ENCODE data around the gene INPP5A. TPM values are rescaled to one million over a fixed set of nuclear protein-coding genes. Genes with fewer than 3 reads are reported as not detected.

The INPP5A gene
- total RNA-seq, 1 donor, result 15.9 TPM

- no peak for DNase-seq (ENCODE audit: low read depth in 2 of 3, low spot score in 2 of 3)
Observed at GRCh38 chr10:132576671-132577349, 39.2 kb downstream of the INPP5A start.

GRCh38 chr10:132577350-132578003 is 39.9 kb downstream of the INPP5A start:
- DNase-seq (ENCODE audit: low read depth in 2 of 3, low spot score in 2 of 3), result no peak

- DNase-seq (ENCODE audit: low read depth in 2 of 3, low spot score in 2 of 3), result no peak
Observed at GRCh38 chr10:132578287-132578951, 40.8 kb downstream of the INPP5A start.

GRCh38 chr10:132579027-132579859 is 41.7 kb downstream of the INPP5A start:
- no peak for DNase-seq (ENCODE audit: low read depth in 2 of 3, low spot score in 2 of 3)

GRCh38 chr10:132580143-132580542 is 42.6 kb downstream of the INPP5A start:
- no peak for DNase-seq (ENCODE audit: low read depth in 2 of 3, low spot score in 2 of 3)

GRCh38 chr10:132580617-132581016 is 43.0 kb downstream of the INPP5A start:
- no peak for DNase-seq (ENCODE audit: low read depth in 2 of 3, low spot score in 2 of 3)

GRCh38 chr10:132582137-132582536 is 44.5 kb downstream of the INPP5A start:
- DNase-seq (ENCODE audit: low read depth in 2 of 3, low spot score in 2 of 3), result no peak

DNA sequence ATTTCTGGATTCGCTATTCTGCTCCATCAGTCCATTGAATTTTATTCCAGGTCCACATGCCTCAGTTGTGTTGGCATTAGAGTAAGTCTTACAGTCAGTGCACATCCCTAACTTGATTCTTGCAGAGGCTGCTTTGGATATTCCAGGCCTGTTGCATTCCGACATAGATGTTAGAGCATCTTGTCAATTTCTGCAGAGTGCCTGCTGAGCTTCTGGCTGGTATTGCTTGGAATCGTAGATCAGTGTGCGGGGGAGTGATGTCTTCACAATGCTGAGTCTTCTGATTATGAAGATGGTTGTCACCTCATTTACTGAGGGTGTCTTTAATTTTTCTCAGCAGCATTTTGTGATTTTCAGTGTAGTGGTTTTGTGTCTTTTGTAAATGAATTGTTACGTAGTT is 45.2 kb downstream of the INPP5A start:
- DNase-seq (ENCODE audit: low read depth in 2 of 3, low spot score in 2 of 3), result no peak

DNA sequence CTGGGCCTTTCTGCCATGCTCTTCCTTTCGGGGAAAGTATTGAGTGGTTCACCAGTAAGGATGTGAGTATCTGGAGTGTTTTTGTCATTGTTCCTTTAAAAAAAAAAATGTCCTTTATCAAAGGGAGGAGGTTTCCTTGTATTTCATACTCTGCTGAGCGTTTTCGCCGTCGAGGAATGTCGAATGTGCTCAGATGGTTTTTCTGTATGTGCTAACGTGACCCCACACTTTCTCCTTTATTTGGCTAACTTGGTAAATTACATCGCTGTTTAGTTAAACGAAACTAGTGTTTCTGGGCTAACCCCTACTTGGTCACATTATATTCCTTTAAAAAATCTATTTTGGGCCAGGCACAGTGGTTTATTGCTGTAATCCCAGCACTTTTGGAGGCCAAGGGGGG is 45.9 kb downstream of the INPP5A start:
- no peak for DNase-seq (ENCODE audit: low read depth in 2 of 3, low spot score in 2 of 3)

- no peak for DNase-seq (ENCODE audit: low read depth in 2 of 3, low spot score in 2 of 3)
Observed at GRCh38 chr10:132584081-132584480, 46.5 kb downstream of the INPP5A start.

- DNase-seq (ENCODE audit: low read depth in 2 of 3, low spot score in 2 of 3), result peak in 1 of 3 donors; percentile 21
Observed at GRCh38 chr10:132585732-132586722, 48.4 kb downstream of the INPP5A start.

- no peak for DNase-seq (ENCODE audit: low read depth in 2 of 3, low spot score in 2 of 3)
Observed at GRCh38 chr10:132586739-132587138, 49.2 kb downstream of the INPP5A start.

DNA sequence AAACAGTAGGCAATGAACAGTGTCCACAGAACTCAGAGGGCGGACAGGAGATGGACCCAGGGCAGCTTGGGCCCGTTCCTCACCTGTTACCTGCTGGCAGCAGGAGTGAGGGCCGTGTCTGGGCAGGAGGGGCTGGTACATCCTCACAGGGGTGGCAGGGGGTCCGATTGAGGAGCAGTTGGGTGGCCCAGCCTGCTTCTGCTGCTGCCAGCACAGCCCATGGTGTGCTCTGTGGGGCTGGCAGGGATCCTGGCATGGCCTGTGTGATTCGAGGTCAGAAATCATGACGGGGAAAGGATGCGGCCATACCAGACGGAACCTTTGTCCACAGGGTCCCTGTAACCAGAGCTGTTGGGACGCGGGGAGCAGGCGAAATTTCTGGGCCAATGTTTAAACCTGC is 49.6 kb downstream of the INPP5A start:
- DNase-seq (ENCODE audit: low read depth in 2 of 3, low spot score in 2 of 3), result no peak

DNA sequence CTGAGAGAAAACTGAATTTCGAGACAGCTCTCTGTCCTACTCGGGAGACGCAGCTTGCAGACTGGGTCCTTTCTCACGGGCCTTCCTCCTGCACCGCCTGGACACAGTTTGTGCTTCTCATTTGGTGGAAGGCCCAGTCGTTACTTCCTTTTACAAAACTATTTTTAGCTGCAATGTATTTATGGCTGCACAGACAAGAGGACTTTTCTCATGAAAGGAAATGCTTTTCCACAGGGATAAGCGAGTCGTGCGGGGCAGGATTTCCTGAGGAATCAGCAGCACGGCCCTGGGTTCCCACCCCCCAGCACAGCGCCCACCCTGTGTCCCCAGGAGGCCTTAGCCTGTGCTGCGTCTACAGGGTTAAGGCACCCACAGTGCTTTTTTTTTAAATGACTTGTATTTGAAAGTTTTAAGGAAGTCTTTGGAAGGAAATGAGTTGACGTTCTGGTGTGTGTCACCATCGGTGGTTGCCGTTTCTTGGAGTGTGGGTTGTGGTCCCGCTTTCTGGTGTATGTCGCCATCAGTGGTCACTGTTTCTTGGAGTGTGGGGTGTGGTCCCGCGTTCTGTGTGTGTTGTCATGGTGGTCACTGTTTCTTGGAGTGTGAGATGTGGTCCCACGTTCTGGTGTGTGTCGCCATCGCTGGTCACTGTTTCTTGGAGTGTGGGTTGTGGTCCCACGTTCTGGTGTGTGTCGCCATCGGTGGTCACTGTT is 50.9 kb downstream of the INPP5A start:
- peak in 2 of 3 donors; percentile 89 to 93 for DNase-seq (ENCODE audit: low read depth in 2 of 3, low spot score in 2 of 3)

DNA sequence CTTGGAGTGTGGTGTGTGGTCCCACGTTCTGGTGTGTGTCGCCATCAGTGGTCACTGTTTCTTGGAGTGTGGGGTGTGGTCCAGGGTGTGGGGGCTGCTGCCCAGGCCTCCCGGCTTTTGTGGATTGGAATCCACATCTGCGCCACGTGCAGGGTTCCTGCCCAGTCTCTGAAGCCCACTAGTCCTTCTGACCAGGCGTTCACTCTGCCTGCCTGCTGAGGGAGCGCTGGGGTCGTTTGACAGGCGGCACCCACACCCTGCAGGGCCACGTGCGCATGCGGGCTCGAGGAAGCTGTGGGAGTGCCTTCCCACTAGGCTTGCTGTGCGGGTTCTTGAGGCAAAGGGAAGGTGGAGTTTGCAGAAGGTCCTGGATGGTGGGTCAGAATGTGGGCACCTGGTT is 51.4 kb downstream of the INPP5A start:
- DNase-seq (ENCODE audit: low read depth in 2 of 3, low spot score in 2 of 3), result no peak

GRCh38 chr10:132589681-132590080 is 52.1 kb downstream of the INPP5A start:
- DNase-seq (ENCODE audit: low read depth in 2 of 3, low spot score in 2 of 3), result no peak

GRCh38 chr10:132590094-132590751 is 52.6 kb downstream of the INPP5A start:
- no peak for DNase-seq (ENCODE audit: low read depth in 2 of 3, low spot score in 2 of 3)

GRCh38 chr10:132590752-132591121 is 53.1 kb downstream of the INPP5A start:
- DNase-seq (ENCODE audit: low read depth in 2 of 3, low spot score in 2 of 3), result no peak
